OCI-LY7 (cell line): Measurements from ENCODE around the gene NIT2. TPM values are rescaled to one million over a fixed set of nuclear protein-coding genes. Genes with fewer than 3 reads are reported as not detected.
A peak's percentile ranks its signal among the peaks of the same experiment; 100 is the strongest.

Experiments
- BruUV-seq: library from RNA; stranded (reverse); fragments of 400-500 nt; replicated peaks from 2 replicates; lab custom pipeline; 2021; lab: Mats Ljungman, UMichigan
- CTCF ChIA-PET: fragments of 300-600 bp; sonication (Branson Sonifier 250); formaldehyde crosslinking; loops from one replicate; lab custom pipeline; 2022; ENCODE audit warnings: antibody characterized with exemption; ENCODE audit not compliant: unreplicated experiment; lab: Charles Lee
- POLR2A ChIA-PET: fragments of 300-600 bp; sonication (Branson Sonifier 250); formaldehyde crosslinking; loops from one replicate; lab custom pipeline; 2022; ENCODE audit warnings: antibody characterized with exemption; lab: Charles Lee
- DNase-seq: peaks from one replicate; pipeline ENCODE4 v3.0.0-alpha.2; 2015; ENCODE audit warnings: low spot score
- H2AFZ ChIP-seq: fragments of 200-600 bp; sonication (generic), shearing (Covaris generic); 2 replicates; pipeline ENCODE4 v1.6.1; 2014; ENCODE audit warnings: mild to moderate bottlenecking, antibody characterized with exemption, low read length, moderate library complexity
- H3K27ac ChIP-seq: fragments of 200-600 bp; sonication (generic); 2 replicates; pipeline ENCODE4 v1.5.1; 2014; ENCODE audit warnings: mixed run types, low read depth, mild to moderate bottlenecking, moderate library complexity, low read length, inconsistent platforms; ENCODE audit not compliant: poor library complexity, severe bottlenecking
- H3K36me3 ChIP-seq: fragments of 200-600 bp; sonication (generic); 2 replicates; pipeline ENCODE4 v1.6.1; 2014; ENCODE audit warnings: mild to moderate bottlenecking, antibody characterized with exemption, low read length, moderate library complexity, mixed read lengths; ENCODE audit not compliant: insufficient read depth
- H3K4me1 ChIP-seq: fragments of 200-600 bp; sonication (generic); 2 replicates; pipeline ENCODE4 v1.5.1; 2014; ENCODE audit warnings: mild to moderate bottlenecking, low read length; ENCODE audit not compliant: insufficient read depth, poor library complexity, severe bottlenecking
- H3K4me2 ChIP-seq: fragments of 200-600 bp; sonication (generic); 2 replicates; pipeline ENCODE4 v1.6.1; 2014; ENCODE audit warnings: mild to moderate bottlenecking, low read length
- H3K4me3 ChIP-seq: fragments of 200-600 bp; sonication (generic); 2 replicates; pipeline ENCODE4 v1.5.1; 2014; ENCODE audit warnings: mild to moderate bottlenecking, low read depth, low read length; ENCODE audit not compliant: poor library complexity, severe bottlenecking
- H3K79me2 ChIP-seq: fragments of 200-600 bp; sonication (generic); 2 replicates; pipeline ENCODE4 v1.6.1; 2016; ENCODE audit warnings: low read depth, mild to moderate bottlenecking, low read length, moderate library complexity, mixed read lengths; ENCODE audit not compliant: insufficient read depth
- H3K9me2 ChIP-seq: fragments of 200-600 bp; sonication (generic); 2 replicates; pipeline ENCODE4 v1.6.1; 2016; ENCODE audit warnings: mild to moderate bottlenecking, low read length, mixed read lengths; ENCODE audit not compliant: insufficient read depth
- H3K9me3 ChIP-seq: fragments of 200-600 bp; sonication (generic); 2 replicates; pipeline ENCODE4 v1.6.1; 2014; ENCODE audit warnings: mild to moderate bottlenecking, mixed run types, low read length, mixed read lengths
- H4K20me1 ChIP-seq: fragments of 200-600 bp; sonication (generic); 2 replicates; pipeline ENCODE4 v1.6.1; 2014; ENCODE audit warnings: mild to moderate bottlenecking, antibody characterized with exemption, low read length, moderate library complexity, mixed read lengths; ENCODE audit not compliant: insufficient read depth
- EZH2phosphoT487 ChIP-seq: fragments of 200-600 bp; sonication (generic); IDR thresholded peaks from 2 replicates; pipeline ENCODE4 v1.6.1; 2018; ENCODE audit warnings: low read depth, borderline replicate concordance, mild to moderate bottlenecking, mixed run types, antibody characterized with exemption, low read length, moderate library complexity, mixed read lengths
- intact Hi-C: fragments of 100-400 bp; cut with micrococcal nuclease; formaldehyde crosslinking; loops from one replicate; pipeline ENCODE4 v1.10.0; 2022; ENCODE audit not compliant: unreplicated experiment
- total RNA-seq, 2 experiments: library from RNA; depleted of rRNA in 1 of 2; stranded (reverse); fragments of >200 nt in 1 of 2; shearing (Covaris generic) in 1 of 2; gene quantifications; 2 replicates each; pipeline ENCODE4 v1.2.3, GENCODE V29; 2014 to 2022
- TF ChIP-seq, protein P1 (sequence below): fragments of 200-600 bp; sonication (generic); conservative IDR thresholded peaks from 2 replicates; pipeline ENCODE4 v1.5.1; 2014; ENCODE audit warnings: mild to moderate bottlenecking, antibody characterized with exemption, low read length, moderate library complexity, mixed read lengths

The NIT2 gene
- total RNA-seq, 2 experiments from 2014 or later: 34.6 to 42.1 TPM

DNA sequence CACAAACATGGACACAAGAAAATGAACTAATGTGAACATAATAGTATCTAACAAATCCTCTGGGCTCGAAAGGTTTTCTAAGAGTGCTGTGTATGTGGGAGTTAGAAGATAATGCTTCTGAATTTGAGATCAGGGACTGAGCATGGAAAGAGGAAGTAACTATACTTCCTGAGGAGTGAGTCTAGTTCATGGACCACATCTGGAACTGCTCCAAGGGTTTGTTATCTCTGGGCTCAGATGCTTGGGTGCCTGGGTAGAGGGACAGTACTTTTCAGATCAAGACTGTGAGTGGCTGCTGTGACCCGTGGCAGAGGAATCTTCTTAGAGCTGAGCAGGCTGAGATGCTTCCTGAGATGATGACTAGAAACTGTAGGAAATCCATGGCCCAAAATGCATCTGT lies 45.2 kb upstream of the NIT2 start:
- POLR2A ChIA-PET: no interaction called here

GRCh38 chr3:100295089-100295488 lies 39.5 kb upstream of the NIT2 start:
- no peak overlapping the region for H3K27ac ChIP-seq
- ChIA-PET CTCF (no interaction called here), POLR2A (interaction anchor here (0.5 to 1.0 kb wide), 3 partner anchors 26 to 1284 kb away, joined by 3 to 4 read pairs (median 3); no protein-coding TSS in a partner anchor)
- no peaks in the 10 kb centered on the region for H3K4me1 ChIP-seq
- H3K9me2 ChIP-seq: no peaks in the 10 kb centered on the region
- no peak overlapping the region for H3K4me3 ChIP-seq
- no peak overlapping the region for H2AFZ ChIP-seq
- DNase-seq: no peak
- no peaks in the 10 kb centered on the region for H3K9me3 ChIP-seq
- no peak for TF ChIP-seq EZH2phosphoT487
- TF ChIP-seq, protein P1, sequence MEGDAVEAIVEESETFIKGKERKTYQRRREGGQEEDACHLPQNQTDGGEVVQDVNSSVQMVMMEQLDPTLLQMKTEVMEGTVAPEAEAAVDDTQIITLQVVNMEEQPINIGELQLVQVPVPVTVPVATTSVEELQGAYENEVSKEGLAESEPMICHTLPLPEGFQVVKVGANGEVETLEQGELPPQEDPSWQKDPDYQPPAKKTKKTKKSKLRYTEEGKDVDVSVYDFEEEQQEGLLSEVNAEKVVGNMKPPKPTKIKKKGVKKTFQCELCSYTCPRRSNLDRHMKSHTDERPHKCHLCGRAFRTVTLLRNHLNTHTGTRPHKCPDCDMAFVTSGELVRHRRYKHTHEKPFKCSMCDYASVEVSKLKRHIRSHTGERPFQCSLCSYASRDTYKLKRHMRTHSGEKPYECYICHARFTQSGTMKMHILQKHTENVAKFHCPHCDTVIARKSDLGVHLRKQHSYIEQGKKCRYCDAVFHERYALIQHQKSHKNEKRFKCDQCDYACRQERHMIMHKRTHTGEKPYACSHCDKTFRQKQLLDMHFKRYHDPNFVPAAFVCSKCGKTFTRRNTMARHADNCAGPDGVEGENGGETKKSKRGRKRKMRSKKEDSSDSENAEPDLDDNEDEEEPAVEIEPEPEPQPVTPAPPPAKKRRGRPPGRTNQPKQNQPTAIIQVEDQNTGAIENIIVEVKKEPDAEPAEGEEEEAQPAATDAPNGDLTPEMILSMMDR: no peak
- intact Hi-C loops: no loop called here
- no peaks in the 10 kb centered on the region for H3K79me2 ChIP-seq
- no peaks in the 10 kb centered on the region for H4K20me1 ChIP-seq
- peaks cover 24% of the 10 kb centered on the region for H3K36me3 ChIP-seq
- no peak overlapping the region for H3K4me2 ChIP-seq
- BruUV-seq: no TSS peak

More for the DNA sequence above, 45.2 kb upstream of the NIT2 start:
- no peak overlapping the region for H3K4me3 ChIP-seq
- H3K9me2 ChIP-seq: no peaks in the 10 kb centered on the region
- H4K20me1 ChIP-seq: no peaks in the 10 kb centered on the region
- H2AFZ ChIP-seq: no peak overlapping the region
- intact Hi-C loops: no loop called here
- no peaks in the 10 kb centered on the region for H3K9me3 ChIP-seq
- H3K79me2 ChIP-seq: no peaks in the 10 kb centered on the region
- peak; percentile 2 for DNase-seq
- no peaks in the 10 kb centered on the region for H3K4me1 ChIP-seq
- CTCF ChIA-PET: no interaction called here
- no peak overlapping the region for H3K27ac ChIP-seq
- no peak overlapping the region for H3K4me2 ChIP-seq
- peaks cover 5% of the 10 kb centered on the region; the same call in 1 of the 2 replicates for H3K36me3 ChIP-seq
- BruUV-seq: no TSS peak
- no peak for TF ChIP-seq EZH2phosphoT487
- TF ChIP-seq, protein P1: no peak

DNA sequence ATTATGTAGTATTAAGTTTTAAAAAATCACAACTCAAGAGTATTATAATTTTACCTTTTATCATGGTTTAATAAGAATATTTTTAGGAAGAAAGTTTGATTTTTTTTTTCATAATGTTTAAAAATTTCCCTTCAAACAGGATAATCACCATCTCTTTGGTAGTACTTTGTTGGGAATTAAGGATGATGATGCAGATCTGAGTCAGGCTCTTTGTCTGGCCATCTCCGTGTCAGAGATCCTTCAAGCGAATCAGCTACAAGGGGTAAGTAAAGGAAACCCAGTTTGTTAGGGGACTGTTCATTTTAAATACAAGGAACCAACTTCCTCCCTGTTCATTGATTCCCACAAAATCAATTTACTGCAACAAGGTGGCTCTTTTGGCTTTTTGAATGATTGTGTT lies 36.8 kb upstream of the NIT2 start:
- POLR2A ChIA-PET: interaction anchor here (0.7 kb wide), 1 partner anchor 9 kb away, joined by 4 read pairs; no protein-coding TSS in a partner anchor
- no TSS peak for BruUV-seq
- no peak for TF ChIP-seq EZH2phosphoT487
- TF ChIP-seq, protein P1: no peak

More for the DNA sequence above, 36.8 kb upstream of the NIT2 start:
- H3K4me2 ChIP-seq: no peak overlapping the region
- H3K9me2 ChIP-seq: no peaks in the 10 kb centered on the region
- no peak overlapping the region for H3K27ac ChIP-seq
- H3K36me3 ChIP-seq: peaks cover 36% of the 10 kb centered on the region
- H3K4me3 ChIP-seq: no peak overlapping the region
- H2AFZ ChIP-seq: no peak overlapping the region
- DNase-seq: no peak
- no peaks in the 10 kb centered on the region for H3K4me1 ChIP-seq
- CTCF ChIA-PET: no interaction called here
- H3K9me3 ChIP-seq: no peaks in the 10 kb centered on the region
- no peaks in the 10 kb centered on the region for H4K20me1 ChIP-seq
- intact Hi-C loops: no loop called here
- no peaks in the 10 kb centered on the region for H3K79me2 ChIP-seq
